OCI-LY1 (cell line): ENCODE results near the gene NASP.

Experiments used
- H2AFZ ChIP-seq: fragments of 200-600 bp; sonication (generic), shearing (Covaris generic); 2 replicates; pipeline ENCODE4 v1.6.0; 2014; ENCODE audit warnings: antibody characterized with exemption, mild to moderate bottlenecking, low read length
- H3F3A ChIP-seq: fragments of 200-600 bp; sonication (generic), shearing (Covaris generic); 2 replicates; pipeline ENCODE4 v1.6.0; 2014; ENCODE audit warnings: mild to moderate bottlenecking, antibody characterized with exemption, low read length, moderate library complexity; ENCODE audit not compliant: insufficient read depth
- H3K27ac ChIP-seq: fragments of 200-600 bp; sonication (generic); 2 replicates; pipeline ENCODE4 v1.5.1; 2014; ENCODE audit warnings: low read length, mixed run types, mild to moderate bottlenecking, low read depth; ENCODE audit not compliant: poor library complexity, severe bottlenecking
- H3K27me3 ChIP-seq: fragments of 200-600 bp; sonication (generic); 2 replicates; pipeline ENCODE4 v1.6.0; 2014; ENCODE audit warnings: antibody characterized with exemption, mild to moderate bottlenecking, low read length, moderate library complexity; ENCODE audit not compliant: insufficient read depth
- H3K36me3 ChIP-seq: fragments of 200-600 bp; sonication (generic); 2 replicates; pipeline ENCODE4 v1.6.1; 2014; ENCODE audit warnings: mild to moderate bottlenecking, antibody characterized with exemption, low read length, moderate library complexity, mixed read lengths; ENCODE audit not compliant: insufficient read depth
- H3K4me1 ChIP-seq: fragments of 200-600 bp; sonication (generic); 2 replicates; pipeline ENCODE4 v1.5.1; 2014; ENCODE audit warnings: mild to moderate bottlenecking, low read length, moderate library complexity; ENCODE audit not compliant: insufficient read depth, severe bottlenecking
- H3K4me2 ChIP-seq: fragments of 200-600 bp; sonication (generic), shearing (Covaris generic); 2 replicates; pipeline ENCODE4 v1.6.1; 2014; ENCODE audit warnings: low read length
- H3K4me3 ChIP-seq: fragments of 200-600 bp; sonication (generic); 2 replicates; pipeline ENCODE4 v1.5.1; 2014; ENCODE audit warnings: low read length, low read depth, mild to moderate bottlenecking, mixed read lengths; ENCODE audit not compliant: poor library complexity, severe bottlenecking
- H3K79me2 ChIP-seq: fragments of 200-600 bp; shearing (Covaris generic); 2 replicates; pipeline ENCODE4 v1.6.1; 2016; ENCODE audit warnings: mixed run types, low read length, mixed read lengths; ENCODE audit not compliant: insufficient read depth
- H3K9ac ChIP-seq: fragments of 200-600 bp; sonication (generic), shearing (Covaris generic); 2 replicates; pipeline ENCODE4 v1.6.1; 2014; ENCODE audit warnings: mild to moderate bottlenecking, low read length, mixed read lengths
- H3K9me2 ChIP-seq: fragments of 200-600 bp; sonication (generic), shearing (Covaris generic); 2 replicates; pipeline ENCODE4 v1.6.1; 2014; ENCODE audit warnings: low read depth, mild to moderate bottlenecking, low read length, mixed read lengths
- H3K9me3 ChIP-seq: fragments of 200-600 bp; shearing (Covaris generic); 2 replicates; pipeline ENCODE4 v1.6.1; 2014; ENCODE audit warnings: low read length, mixed read lengths
- H4K20me1 ChIP-seq: fragments of 200-600 bp; sonication (generic), shearing (Covaris generic); 2 replicates; pipeline ENCODE4 v1.6.0; 2016; ENCODE audit warnings: mild to moderate bottlenecking, low read length; ENCODE audit not compliant: insufficient read depth
- EZH2 ChIP-seq: fragments of 200-600 bp; sonication (generic), shearing (Covaris generic); IDR thresholded peaks from 2 replicates; pipeline ENCODE4 v1.8.0; 2017; ENCODE audit warnings: borderline replicate concordance, mixed run types, mild to moderate bottlenecking, antibody characterized with exemption, low read length, moderate library complexity, mixed read lengths
- TF ChIP-seq, protein P1 (sequence below): fragments of 200-600 bp; sonication (generic), shearing (Covaris generic); IDR thresholded peaks from 2 replicates; pipeline ENCODE4 v1.5.1; 2017; ENCODE audit warnings: mild to moderate bottlenecking, antibody characterized with exemption, low read length, moderate library complexity, mixed read lengths

NASP gene

DNA sequence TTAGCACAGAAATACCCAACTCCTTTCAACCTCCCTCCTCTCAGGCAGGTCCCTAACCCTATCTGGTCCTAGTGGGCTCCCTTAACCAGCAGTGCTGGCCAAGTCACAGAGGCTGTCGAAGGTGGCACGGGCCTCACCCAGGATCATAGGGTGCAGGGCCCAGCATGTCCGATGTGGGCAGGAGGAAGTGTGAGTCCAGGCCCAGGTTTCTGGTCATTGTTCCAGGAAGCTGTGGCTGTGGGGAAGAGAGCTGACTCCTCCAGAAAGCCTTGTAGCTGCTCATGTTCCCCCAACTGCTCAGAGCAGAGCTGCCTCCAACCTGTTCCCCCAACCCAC lies 37.6 kb downstream of the NASP start:
- H2AFZ ChIP-seq = no peak overlapping the region
- H3K79me2 ChIP-seq = no peaks in the 10 kb centered on the region
- no peaks in the 10 kb centered on the region for H3K9me3 ChIP-seq
- peaks cover 47% of the 10 kb centered on the region for H3K36me3 ChIP-seq
- peak overlapping the region; percentile 19 for H3K27ac ChIP-seq
- H3K4me1 ChIP-seq = no peaks in the 10 kb centered on the region
- H3K9ac ChIP-seq = no peak overlapping the region
- H3F3A ChIP-seq = no peaks in the 10 kb centered on the region
- H4K20me1 ChIP-seq = no peaks in the 10 kb centered on the region
- no peak for TF ChIP-seq EZH2
- TF ChIP-seq, protein P1, sequence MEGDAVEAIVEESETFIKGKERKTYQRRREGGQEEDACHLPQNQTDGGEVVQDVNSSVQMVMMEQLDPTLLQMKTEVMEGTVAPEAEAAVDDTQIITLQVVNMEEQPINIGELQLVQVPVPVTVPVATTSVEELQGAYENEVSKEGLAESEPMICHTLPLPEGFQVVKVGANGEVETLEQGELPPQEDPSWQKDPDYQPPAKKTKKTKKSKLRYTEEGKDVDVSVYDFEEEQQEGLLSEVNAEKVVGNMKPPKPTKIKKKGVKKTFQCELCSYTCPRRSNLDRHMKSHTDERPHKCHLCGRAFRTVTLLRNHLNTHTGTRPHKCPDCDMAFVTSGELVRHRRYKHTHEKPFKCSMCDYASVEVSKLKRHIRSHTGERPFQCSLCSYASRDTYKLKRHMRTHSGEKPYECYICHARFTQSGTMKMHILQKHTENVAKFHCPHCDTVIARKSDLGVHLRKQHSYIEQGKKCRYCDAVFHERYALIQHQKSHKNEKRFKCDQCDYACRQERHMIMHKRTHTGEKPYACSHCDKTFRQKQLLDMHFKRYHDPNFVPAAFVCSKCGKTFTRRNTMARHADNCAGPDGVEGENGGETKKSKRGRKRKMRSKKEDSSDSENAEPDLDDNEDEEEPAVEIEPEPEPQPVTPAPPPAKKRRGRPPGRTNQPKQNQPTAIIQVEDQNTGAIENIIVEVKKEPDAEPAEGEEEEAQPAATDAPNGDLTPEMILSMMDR = no peak
- no peak overlapping the region for H3K4me3 ChIP-seq
- H3K9me2 ChIP-seq = no peaks in the 10 kb centered on the region
- H3K27me3 ChIP-seq = no peaks in the 10 kb centered on the region
- no peak overlapping the region for H3K4me2 ChIP-seq

DNA sequence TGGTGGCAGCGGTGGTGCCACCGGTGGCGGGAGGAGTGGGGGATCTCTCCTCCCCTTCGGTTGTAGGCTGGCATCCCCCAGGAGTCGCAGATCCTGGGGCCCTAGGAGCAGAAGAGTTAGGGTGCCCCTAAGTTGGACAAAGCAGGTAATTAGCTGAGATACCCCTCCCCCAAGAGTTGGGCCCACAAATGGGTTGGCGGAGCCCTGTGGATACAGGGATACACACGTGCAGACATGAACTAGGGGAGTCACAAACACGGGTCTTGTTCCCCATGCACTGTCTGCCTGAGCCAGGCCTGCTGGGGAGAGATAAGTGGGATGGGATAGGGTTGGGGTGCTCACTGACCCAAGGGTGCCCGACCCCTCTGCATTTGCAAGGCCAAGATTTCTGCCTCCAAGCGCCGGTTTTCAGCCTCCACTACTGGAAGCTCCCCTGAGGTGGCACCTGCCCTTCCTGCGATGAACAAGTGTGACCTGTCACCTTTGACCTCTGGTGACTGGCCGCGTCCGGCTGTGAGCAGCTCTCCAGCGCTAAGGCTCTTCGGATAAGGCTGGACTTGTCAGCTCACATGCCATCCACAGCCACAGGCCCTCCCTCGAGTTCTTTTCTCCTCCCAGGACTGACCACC lies 38.2 kb downstream of the NASP start:
- Histone ChIP-seq H3K4me3 (no peak overlapping the region), H3K27me3 (no peaks in the 10 kb centered on the region), H3K79me2 (no peaks in the 10 kb centered on the region), H3K36me3 (peaks cover 46% of the 10 kb centered on the region), H3K4me1 (no peaks in the 10 kb centered on the region), H3K27ac (peak overlapping the region; percentile 19), H3K9me3 (no peaks in the 10 kb centered on the region), H2AFZ (no peak overlapping the region), H4K20me1 (no peaks in the 10 kb centered on the region), H3K9me2 (no peaks in the 10 kb centered on the region), H3F3A (no peaks in the 10 kb centered on the region), H3K9ac (no peak overlapping the region), H3K4me2 (no peak overlapping the region)
- TF ChIP-seq, protein P1 = no peak
- TF ChIP-seq EZH2 = no peak

DNA sequence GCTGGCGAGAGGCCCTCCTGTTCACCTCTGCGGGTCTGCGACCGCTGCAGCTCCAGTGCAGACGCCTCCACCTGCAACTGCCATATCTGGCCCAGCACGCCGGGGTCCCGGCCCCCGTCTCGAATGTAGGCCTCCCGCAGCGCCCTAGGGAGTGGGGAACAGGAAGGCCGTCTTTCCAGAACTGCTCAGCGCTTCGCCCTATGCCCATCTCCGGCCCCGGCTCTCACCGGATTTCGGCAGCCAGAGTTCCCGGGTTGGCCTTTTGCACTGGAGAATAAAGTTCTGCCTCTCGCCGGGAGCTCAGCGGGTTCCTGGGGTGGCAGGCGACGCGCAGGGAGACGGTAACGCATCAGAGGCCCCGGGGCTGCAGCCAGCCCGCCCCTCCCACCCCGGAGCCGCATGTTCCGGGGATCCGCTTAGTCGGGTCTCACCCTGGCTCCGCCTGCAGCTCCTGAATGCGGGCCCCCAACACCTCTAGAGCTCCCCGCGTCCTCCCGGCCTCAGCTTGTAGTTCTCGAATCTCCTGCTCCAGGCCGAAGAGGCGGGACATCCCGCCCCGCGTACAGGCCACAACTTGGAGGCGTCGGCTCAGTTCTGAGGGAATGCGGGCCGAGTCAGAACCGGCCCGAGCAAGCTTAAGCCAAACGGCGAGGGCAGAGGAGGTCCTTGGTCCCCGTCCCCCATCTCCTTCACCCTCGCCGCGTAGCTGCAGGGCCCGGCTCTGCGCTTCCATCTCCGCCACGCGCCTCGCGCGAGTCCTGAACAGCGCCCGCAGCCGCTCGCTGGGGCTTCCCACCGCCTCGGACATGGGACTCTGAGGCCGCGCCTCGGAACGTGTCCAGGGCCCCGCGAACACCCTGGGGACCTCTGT lies 38.9 kb downstream of the NASP start:
- no peak for TF ChIP-seq EZH2
- TF ChIP-seq, protein P1 = no peak
- no peak overlapping the region for H3K4me3 ChIP-seq
- H3K9me3 ChIP-seq = no peaks in the 10 kb centered on the region
- no peaks in the 10 kb centered on the region for H3K9me2 ChIP-seq
- H4K20me1 ChIP-seq = no peaks in the 10 kb centered on the region
- H3F3A ChIP-seq = no peaks in the 10 kb centered on the region
- H3K9ac ChIP-seq = no peak overlapping the region
- H3K27me3 ChIP-seq = no peaks in the 10 kb centered on the region
- H3K4me1 ChIP-seq = no peaks in the 10 kb centered on the region
- no peak overlapping the region for H3K27ac ChIP-seq
- H3K36me3 ChIP-seq = peaks cover 46% of the 10 kb centered on the region
- H2AFZ ChIP-seq = no peak overlapping the region
- no peak overlapping the region for H3K4me2 ChIP-seq
- H3K79me2 ChIP-seq = no peaks in the 10 kb centered on the region
